ENCODE measurements around the gene LRRC34.

DNA sequence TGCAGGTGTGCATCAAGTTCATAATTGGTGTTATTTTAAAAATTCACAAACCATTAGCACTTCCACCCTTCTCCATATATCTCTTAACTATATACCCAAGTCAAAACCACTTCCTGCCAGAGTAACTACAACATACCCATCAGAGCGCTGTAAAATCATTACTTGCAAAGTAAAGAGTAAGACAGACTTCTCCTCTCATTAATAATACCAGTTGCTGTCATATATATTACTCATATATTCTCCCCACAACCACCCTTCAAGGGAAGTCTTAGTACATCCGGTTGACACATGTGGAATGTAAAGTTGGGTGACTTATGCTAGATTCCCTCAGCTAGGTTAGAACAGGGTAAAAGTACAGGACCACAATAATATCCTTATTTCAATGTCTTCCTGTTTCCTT, 53.4 kb downstream of the LRRC34 start:
- TF ChIP-seq POLR2AphosphoS5 (IDR thresholded peaks at IDR 0.05) (no peak), POLR2A (IDR thresholded peaks at IDR 0.05) (no peak), EP300 (IDR thresholded peaks at IDR 0.05) (no peak)
- TF ChIP-seq, protein P1, sequence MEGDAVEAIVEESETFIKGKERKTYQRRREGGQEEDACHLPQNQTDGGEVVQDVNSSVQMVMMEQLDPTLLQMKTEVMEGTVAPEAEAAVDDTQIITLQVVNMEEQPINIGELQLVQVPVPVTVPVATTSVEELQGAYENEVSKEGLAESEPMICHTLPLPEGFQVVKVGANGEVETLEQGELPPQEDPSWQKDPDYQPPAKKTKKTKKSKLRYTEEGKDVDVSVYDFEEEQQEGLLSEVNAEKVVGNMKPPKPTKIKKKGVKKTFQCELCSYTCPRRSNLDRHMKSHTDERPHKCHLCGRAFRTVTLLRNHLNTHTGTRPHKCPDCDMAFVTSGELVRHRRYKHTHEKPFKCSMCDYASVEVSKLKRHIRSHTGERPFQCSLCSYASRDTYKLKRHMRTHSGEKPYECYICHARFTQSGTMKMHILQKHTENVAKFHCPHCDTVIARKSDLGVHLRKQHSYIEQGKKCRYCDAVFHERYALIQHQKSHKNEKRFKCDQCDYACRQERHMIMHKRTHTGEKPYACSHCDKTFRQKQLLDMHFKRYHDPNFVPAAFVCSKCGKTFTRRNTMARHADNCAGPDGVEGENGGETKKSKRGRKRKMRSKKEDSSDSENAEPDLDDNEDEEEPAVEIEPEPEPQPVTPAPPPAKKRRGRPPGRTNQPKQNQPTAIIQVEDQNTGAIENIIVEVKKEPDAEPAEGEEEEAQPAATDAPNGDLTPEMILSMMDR (IDR thresholded peaks at IDR 0.05): no peak

Measured in suprapubic skin (tissue), 4 donors.